Stomach (tissue), 4 donors: ENCODE data around the gene WWOX.

ENCODE experiments used
- CTCF ChIP-seq, 7 experiments: fragments of 450-650 bp in 4 of 7; fragments of 200-600 bp in 3 of 7; sonication (generic) in 3 of 7; IDR thresholded peaks; one replicate each; pipeline ENCODE4 v1.5.1; 2016 to 2019; ENCODE audit warnings: antibody characterized with exemption in 7 of 7, control low read depth in 2 of 7, mild to moderate bottlenecking in 1 of 7
- EP300 ChIP-seq: sonication (generic); formaldehyde crosslinking; IDR thresholded peaks from one replicate; pipeline ENCODE4 v1.6.1; 2017; ENCODE audit warnings: antibody characterized with exemption

- TF ChIP-seq CTCF (IDR thresholded peaks at IDR 0.05), result no peak
- TF ChIP-seq EP300, result no peak
Measured at GRCh38 chr16:79036541-79036940, 937.1 kb downstream of the WWOX start.
